Measurements from ENCODE around the gene IL17C.

GRCh38 chr16:88672776-88673175, 34.4 kb downstream of the IL17C start:
- TF ChIP-seq POLR2A (IDR thresholded peaks at IDR 0.05; ENCODE audit: low read depth, low read length) (no peak), CTCF (IDR thresholded peaks at IDR 0.05; ENCODE audit: extremely low read depth in 1 of 2, insufficient read depth in 1 of 2, low read depth in 1 of 2, low read length in 2 of 2) (peak in 1 of 2 donors; percentile 39)

All from endothelial cell of umbilical vein (primary cell).